Progenitor cell of endocrine pancreas (in vitro differentiated cells): ENCODE results near the gene RET. TPM values are rescaled to one million over a fixed set of nuclear protein-coding genes. Genes with fewer than 3 reads are reported as not detected.

ENCODE experiments used
- DNase-seq: peaks from one replicate; pipeline ENCODE4 v3.0.0; 2021; ENCODE audit warnings: low spot score; ENCODE audit not compliant: unreplicated experiment
- H3K27ac Mint-ChIP-seq: 2 replicates; pipeline ENCODE4 v1.8.0; 2021; ENCODE audit warnings: mild to moderate bottlenecking, moderate library complexity, mixed read lengths
- H3K27me3 Mint-ChIP-seq: 2 replicates; pipeline ENCODE4 v1.8.0; 2021; ENCODE audit warnings: mixed read lengths
- H3K36me3 Mint-ChIP-seq: 2 replicates; pipeline ENCODE4 v1.8.0; 2022; ENCODE audit warnings: mixed read lengths; ENCODE audit not compliant: insufficient read depth
- H3K4me1 Mint-ChIP-seq: 2 replicates; pipeline ENCODE4 v1.8.0; 2021; ENCODE audit warnings: low read depth, mixed read lengths
- H3K4me3 Mint-ChIP-seq: 2 replicates; pipeline ENCODE4 v1.8.0; 2021; ENCODE audit warnings: low read depth, mild to moderate bottlenecking, moderate library complexity, mixed read lengths
- H3K9me3 Mint-ChIP-seq: 2 replicates; pipeline ENCODE4 v1.8.0; 2021; ENCODE audit warnings: low read depth, mixed read lengths
- CTCF ChIP-seq: fragments of 200-600 bp; sonication (generic); IDR thresholded peaks from one replicate; pipeline ENCODE4 v1.5.0; 2021; ENCODE audit warnings: antibody characterized with exemption, mild to moderate bottlenecking; ENCODE audit not compliant: unreplicated experiment
- total RNA-seq: library from RNA; stranded (reverse); gene quantifications from 2 replicates; pipeline ENCODE4 v1.2.1, GENCODE V29; 2021

RET gene
- total RNA-seq, 1 donor from 2014 or later, result 1.5 TPM

- Mint-ChIP-seq H3K4me3 (no peak overlapping the region), H3K4me1 (peaks cover 7% of the 10 kb centered on the region), H3K9me3 (peaks cover 1% of the 10 kb centered on the region), H3K27me3 (no peaks in the 10 kb centered on the region), H3K36me3 (no peaks in the 10 kb centered on the region), H3K27ac (no peak overlapping the region)
- DNase-seq, result no peak
- TF ChIP-seq CTCF, result no peak
These were observed 77.0 kb downstream of the RET start for GRCh38 chr10:43153901-43154300.

- no peak overlapping the region for H3K27ac Mint-ChIP-seq
- H3K36me3 Mint-ChIP-seq, result no peaks in the 10 kb centered on the region
These were observed 78.4 kb downstream of the RET start for GRCh38 chr10:43155221-43155620.

GRCh38 chr10:43155741-43156140, 78.9 kb downstream of the RET start:
- TF ChIP-seq CTCF, result no peak
- no peak overlapping the region for H3K4me3 Mint-ChIP-seq
- no peaks in the 10 kb centered on the region for H3K36me3 Mint-ChIP-seq
- H3K4me1 Mint-ChIP-seq, result peaks cover 7% of the 10 kb centered on the region
- H3K9me3 Mint-ChIP-seq, result no peaks in the 10 kb centered on the region
- no peak for DNase-seq
- no peak overlapping the region for H3K27ac Mint-ChIP-seq
- H3K27me3 Mint-ChIP-seq, result no peaks in the 10 kb centered on the region

More at GRCh38 chr10:43155221-43155620, 78.4 kb downstream of the RET start:
- H3K4me3 Mint-ChIP-seq, result no peak overlapping the region
- H3K27me3 Mint-ChIP-seq, result no peaks in the 10 kb centered on the region
- no peak for DNase-seq
- peaks cover 7% of the 10 kb centered on the region for H3K4me1 Mint-ChIP-seq
- TF ChIP-seq CTCF, result no peak
- no peaks in the 10 kb centered on the region for H3K9me3 Mint-ChIP-seq

GRCh38 chr10:43156590-43157341, 79.9 kb downstream of the RET start:
- Mint-ChIP-seq H3K36me3 (no peaks in the 10 kb centered on the region), H3K4me3 (no peak overlapping the region), H3K27me3 (no peaks in the 10 kb centered on the region), H3K9me3 (no peaks in the 10 kb centered on the region), H3K27ac (no peak overlapping the region), H3K4me1 (peaks cover 5% of the 10 kb centered on the region)
- DNase-seq, result no peak
- TF ChIP-seq CTCF, result no peak

GRCh38 chr10:43158636-43159035, 81.8 kb downstream of the RET start:
- no peaks in the 10 kb centered on the region for H3K36me3 Mint-ChIP-seq
- no peak for TF ChIP-seq CTCF
- no peak for DNase-seq
- peaks cover 5% of the 10 kb centered on the region for H3K4me1 Mint-ChIP-seq
- no peaks in the 10 kb centered on the region for H3K27me3 Mint-ChIP-seq
- no peak overlapping the region for H3K27ac Mint-ChIP-seq
- no peaks in the 10 kb centered on the region for H3K9me3 Mint-ChIP-seq
- no peak overlapping the region for H3K4me3 Mint-ChIP-seq
